ENCODE data around the gene TMEM123.
"Not testable (repeated sequence)": the region's sequence is repeated elsewhere in the genome, so short reads cannot be mapped to it uniquely, and the experiment has no call there.

Gene TMEM123

DNA sequence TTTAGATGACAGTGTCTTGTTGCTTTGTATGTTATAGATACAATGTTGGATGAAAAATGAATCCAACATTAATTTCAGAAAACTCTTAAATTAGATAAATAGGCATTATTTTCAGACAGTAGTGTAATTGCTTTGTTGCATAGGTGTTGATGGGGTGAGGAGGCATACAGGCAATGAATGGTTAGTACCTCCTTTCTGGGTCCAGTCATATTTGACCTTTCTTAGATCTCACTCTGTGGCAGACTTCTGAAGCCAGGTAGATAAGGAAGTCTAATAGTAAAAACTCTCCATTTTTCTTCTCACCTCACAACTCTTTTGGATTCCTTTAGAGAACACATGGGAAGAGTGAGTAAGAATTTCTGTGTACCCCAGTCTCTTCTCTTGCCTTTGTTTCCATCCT, 73.7 kb downstream of the TMEM123 start:
- no peak for DNase-seq
- intact Hi-C loops (cut with DNase I): no loop called here

DNA sequence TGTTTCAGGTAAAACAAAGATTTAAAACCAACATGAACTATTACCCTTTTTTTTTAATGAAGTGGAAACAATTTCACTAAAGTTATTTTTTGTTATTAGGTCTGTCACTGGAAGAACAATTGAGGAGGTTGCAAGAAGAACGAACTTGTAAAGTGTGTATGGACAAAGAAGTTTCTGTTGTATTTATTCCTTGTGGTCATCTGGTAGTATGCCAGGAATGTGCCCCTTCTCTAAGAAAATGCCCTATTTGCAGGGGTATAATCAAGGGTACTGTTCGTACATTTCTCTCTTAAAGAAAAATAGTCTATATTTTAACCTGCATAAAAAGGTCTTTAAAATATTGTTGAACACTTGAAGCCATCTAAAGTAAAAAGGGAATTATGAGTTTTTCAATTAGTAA, 74.7 kb downstream of the TMEM123 start:
- DNase-seq: no peak
- intact Hi-C loops (cut with DNase I): no loop called here

DNA sequence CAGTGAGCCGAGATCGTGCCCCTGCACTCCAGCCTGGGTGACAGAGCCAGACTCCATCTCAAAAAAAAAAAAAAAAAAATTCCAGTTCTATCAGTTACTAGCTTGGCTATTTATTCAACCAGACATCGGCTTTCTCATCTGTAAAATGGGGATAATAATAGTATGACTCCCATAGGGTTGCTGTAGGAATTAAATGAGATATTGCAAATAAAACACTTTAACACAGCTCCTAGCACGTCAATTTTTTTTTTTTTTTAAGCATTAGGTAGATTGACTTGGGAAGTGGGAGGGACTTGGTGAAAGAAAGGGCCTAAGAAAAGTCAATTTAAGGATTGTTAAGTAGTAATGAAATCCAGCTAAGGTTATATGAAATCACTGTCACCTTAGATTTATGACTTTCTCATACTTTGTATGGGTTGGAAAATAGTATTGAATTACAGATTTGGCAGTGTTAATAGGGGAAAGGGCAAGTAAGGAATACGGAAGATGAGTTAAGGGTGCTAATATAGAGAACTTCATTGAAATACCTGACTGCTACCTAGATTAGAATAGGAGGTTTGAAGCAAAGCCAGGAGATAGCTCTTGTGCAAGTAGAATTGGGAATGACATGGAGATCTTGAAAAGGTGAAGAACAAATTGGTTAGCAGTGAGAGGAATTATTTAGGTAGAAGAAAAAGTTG, 76.7 kb downstream of the TMEM123 start:
- intact Hi-C loops (cut with DNase I): no loop called here
- no peak for DNase-seq

DNA sequence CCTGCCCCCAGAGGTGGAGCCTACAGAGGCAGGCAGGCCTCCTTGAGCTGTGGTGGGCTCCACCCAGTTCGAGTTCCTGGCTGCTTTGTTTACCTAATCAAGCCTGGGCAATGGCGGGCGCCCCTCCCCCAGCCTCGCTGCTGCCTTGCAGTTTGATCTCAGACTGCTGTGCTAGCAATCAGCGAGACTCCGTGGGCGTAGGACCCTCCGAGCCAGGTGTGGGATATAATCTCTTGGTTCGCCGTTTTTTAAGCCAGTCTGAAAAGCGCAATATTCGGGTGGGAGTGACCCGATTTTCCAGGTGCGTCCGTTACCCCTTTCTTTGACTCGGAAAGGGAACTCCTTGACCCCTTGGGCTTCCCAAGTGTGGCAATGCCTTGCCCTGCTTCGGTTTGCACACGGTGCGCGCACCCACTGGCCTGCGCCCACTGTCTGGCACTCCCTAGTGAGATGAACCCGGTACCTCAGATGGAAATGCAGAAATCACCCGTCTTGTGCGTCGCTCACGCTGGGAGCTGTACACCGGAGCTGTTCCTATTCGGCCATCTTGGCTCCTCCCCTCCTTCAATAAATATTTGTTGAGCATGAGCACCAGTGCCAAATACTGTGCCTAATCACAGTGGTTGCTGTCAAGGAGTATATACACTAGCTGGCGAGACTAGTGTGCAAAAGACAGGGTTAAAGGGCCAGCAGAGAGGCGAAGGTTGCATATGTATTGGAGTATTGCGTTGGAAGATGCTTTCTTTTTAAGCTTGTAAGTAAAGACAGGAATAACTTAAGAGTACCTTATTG, 77.7 kb downstream of the TMEM123 start:
- intact Hi-C loops (cut with DNase I); DNase-seq: not testable (repeated sequence)

DNA sequence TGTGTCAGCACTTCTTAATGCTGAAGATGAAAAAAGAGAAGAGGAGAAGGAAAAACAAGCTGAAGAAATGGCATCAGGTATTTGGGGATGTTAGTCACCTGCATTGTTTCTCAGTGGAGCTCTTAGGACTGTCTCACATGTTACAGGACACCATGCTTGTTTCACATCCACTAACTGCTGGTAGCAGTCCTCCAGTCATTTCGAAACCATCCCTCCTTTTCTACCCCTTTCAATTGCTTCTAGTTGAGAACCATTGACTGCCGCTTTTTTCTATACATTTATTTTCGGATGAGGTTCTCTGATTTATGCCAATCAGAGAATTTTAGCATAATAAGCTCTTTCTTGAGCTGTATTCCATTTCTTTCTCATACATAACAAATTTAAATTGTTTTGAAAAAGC, 84.1 kb downstream of the TMEM123 start:
- DNase-seq: no peak
- intact Hi-C loops (cut with DNase I): loop anchor here (5.0 kb wide), 1 partner anchor 244 kb away; no protein-coding TSS in a partner anchor

DNA sequence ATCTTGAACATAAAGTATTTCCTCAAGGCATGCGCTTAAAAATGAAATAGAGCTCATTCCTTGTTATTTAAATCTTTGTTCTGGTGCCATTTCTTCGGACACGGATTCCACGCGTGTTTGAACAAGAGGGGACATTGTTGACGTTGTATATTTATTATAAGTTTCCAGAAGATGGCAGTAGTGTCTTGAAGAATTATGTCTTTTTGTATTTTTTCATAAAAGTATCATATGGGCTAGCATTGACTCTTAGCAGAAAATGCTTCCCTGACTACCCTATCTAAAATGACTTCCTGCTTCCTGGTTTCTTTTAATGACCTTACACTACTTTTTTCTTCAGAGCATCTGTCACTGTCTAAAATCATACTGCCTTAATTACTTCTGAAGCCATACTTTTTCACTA, 85.2 kb downstream of the TMEM123 start:
- intact Hi-C loops (cut with DNase I): loop anchor here (1.0 to 5.0 kb wide), 2 partner anchors 128 to 245 kb away; no protein-coding TSS in a partner anchor
- no peak for DNase-seq

DNA sequence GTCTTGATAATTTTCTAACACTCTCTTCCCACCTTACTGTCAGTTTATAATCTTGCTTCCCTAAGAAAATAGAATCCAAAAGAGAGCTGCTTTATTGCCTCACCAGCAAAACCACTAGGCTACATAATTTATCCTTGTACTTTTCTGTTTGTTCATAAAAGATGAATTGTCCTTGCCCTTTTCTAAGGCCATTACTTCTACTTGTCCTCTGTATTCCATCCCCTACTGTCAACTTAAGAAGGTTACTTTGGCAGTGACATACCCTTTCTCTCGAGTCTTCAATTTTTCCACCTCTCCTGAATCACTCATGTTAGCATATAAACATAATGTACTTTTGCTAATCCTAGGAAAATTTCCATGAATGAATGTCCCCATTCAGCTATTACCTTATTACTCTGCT, 87.6 kb downstream of the TMEM123 start:
- DNase-seq: no peak
- intact Hi-C loops (cut with DNase I): loop anchor here (5.0 kb wide), 1 partner anchor 247 kb away; no protein-coding TSS in a partner anchor

DNA sequence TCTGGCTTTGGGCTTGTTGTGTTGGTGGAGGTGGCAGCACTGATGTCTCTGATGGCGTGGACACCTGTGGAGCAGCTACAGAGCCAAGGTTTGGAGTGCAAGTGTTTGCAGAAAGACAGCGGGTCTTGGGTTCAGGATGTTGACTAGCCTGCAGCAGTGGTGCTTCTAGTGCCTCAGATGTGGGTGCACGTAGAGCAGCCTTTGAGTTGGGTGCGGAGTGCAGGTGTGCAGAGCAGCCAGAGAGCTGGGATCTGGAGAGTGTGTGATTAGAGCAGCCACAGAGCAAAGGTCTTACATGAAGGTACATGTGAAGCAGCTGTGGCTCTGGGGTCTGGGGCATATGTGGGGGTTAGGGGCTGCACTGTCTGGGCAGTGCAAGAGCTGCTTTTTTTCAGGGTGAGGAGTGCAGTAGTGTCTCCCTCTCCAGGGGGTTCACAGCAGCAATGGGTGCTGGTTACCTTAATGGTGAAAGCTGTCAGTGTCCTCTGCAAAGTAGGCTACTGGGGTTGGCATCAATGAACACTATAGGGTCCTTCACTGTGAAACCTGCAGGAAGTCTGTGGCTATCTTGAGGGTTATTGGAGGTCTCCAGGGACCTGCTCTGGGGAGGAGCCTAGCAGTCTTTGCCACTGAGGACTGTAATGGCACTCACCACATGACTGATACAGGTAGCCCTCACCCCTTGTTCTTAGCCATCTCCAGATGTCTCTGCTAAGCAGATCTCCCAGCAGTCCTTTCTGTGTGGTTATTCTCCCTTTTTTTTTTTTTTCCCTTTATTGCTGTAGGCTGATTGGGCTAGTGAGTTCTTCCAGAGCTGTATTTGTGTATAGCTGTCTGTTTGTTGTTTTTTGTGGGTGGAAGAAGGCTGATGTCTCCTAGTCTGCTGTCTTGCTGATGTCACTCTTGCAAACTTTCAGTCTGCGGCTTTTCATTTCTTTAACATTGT, 91.2 kb downstream of the TMEM123 start:
- intact Hi-C loops (cut with DNase I): no loop called here

DNA sequence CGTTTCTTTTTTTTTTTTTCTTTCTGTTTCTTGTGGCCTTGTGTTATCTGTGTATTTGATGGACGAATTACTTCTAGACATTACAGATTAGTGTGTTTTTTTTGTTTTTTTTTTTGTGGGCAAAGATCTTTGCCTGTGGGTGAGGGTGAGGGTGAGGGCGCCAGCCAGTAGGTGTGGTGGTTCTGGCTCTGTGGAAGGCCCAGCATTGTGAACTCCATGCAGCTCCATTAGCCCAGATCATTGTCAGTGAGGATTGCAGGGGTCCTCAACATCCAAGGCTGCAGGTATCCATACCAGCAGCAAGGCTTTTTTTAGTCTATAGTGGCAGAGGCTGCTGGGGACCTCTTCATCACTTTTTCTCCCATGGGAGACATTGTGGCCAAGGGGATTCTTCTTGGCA, 91.9 kb downstream of the TMEM123 start:
- DNase-seq: no peak
- intact Hi-C loops (cut with DNase I): no loop called here

More for the DNA sequence above, 91.2 kb downstream of the TMEM123 start:
- DNase-seq: peak in 1 of 10 donors; percentile 17

DNA sequence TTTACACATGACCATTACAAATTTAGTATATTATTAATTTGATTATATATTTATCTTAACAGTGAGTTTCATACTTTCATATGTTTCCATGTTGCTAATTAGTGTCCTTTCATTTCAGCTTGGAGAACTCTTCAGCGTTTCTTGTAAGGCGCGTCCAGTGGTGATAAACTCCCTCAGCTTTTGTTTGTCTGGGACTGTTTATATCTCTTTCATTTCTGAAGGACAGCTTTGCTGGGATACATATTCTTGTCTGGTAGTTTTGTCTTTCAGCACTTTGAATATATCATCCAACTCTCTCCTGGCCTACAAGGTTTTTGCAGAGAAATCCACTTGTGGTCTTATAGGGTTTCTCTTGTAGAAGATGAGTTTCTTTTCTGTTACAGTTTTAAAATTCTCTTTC, 93.2 kb downstream of the TMEM123 start:
- DNase-seq: no peak
- intact Hi-C loops (cut with DNase I): no loop called here

DNA sequence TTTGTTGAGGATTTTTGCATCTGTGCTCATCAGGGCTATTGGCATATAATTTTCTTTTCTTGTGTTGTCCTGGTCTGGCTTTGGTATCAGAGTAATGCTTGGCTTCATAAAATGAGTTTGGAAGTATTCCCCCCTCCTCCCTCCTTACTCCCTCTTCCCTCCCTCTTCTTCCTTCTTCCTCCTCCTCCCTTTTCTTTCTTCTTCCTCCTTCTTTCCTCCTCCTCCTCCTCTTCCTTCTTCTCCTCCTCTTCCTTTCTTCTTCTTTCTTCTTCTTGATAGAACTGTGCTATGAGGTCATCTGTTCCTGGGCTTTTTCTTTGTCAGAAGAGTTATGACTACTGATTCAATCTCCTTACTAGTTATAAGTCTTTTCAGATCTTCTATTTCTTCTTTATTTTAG, 95.4 kb downstream of the TMEM123 start:
- no peak for DNase-seq
- intact Hi-C loops (cut with DNase I): no loop called here

DNA sequence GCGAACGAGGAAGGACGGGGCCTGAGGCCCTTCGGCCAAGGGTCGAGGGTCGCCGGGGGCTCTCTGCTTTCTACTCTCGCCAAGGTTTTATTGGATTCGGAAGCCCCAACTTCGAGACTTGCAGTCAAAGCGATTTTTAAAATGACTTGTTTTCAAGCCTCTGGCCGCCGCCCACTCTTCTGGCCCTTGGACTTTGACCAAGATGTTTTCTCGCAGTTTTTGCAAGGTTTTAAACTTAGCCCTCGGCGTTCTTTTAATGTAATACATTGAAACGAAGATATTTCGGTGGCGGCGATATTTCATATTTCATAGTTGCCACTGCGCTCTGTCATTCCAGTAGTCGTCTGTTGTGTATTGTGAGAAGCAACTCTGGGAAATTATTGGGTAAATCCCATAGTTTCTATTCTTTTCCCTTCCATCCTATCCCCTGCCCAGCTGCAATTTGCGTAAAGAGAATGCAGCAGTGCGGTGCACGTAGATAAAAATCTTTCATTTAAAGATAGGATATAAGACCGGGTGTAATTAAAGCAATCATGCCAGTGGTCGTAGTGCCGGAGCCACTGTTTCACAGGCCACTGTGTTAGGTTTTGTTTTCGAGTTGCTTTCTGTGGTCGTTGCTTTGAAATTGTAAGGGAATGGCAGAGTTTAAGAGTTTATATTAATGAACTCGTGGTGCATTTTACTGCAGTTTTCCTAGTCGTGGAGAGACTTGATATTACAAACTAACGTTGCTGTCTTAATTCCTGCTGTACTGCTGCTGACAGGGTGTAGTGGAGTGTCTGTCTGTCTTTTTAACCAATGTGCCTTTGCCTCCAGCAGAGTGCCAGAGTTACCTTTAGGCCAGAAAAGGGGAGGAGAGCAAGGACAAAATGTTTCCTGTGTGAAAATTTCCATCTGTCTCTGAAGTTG, 104.8 kb downstream of the TMEM123 start:
- intact Hi-C loops (cut with DNase I): loop anchor here (5.0 kb wide), 2 partner anchors 55 to 105 kb away; partner anchors contain the start of gene TMEM123
- peak in 1 of 10 donors; percentile 65 for DNase-seq

DNA sequence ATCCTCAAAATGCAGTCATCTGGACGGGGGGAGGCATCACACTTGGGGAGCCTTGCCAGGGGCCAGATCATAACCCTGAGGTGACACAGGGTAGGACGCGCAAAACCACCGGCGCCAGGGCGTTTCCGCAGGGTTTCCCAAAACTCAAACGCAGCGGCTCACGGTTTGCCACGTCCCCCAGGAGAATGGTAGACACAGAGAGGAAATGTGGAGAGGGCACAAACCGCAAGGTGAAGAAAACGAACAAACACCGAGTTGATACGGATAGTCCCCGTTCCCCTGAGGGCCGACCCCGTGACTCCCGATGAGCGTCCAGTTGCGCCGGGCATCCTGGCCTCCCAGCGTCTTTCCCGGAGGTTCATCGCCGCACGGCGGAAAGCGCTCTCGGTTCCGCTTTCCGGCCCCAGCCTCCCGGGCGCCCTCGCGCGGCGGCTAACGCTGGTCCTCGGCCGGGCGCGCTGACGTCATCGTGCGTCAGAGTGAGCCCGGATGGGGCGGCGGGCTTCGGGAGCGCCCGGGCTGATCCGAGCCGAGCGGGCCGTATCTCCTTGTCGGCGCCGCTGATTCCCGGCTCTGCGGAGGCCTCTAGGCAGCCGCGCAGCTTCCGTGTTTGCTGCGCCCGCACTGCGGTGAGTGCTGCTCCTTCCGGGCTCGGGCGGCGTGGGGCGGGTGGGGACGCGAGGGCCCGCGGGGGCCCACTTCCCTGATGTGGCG, 105.7 kb downstream of the TMEM123 start, which contains the start of gene BIRC2:
TSS of gene BIRC2 (plus strand) at position 467 of the 714 bp plus-strand sequence. CDS start 2,641 bp downstream, outside the sequence.
- intact Hi-C loops (cut with DNase I): loop anchor here (5.0 kb wide), 2 partner anchors 55 to 105 kb away; partner anchors contain the start of gene TMEM123

DNA sequence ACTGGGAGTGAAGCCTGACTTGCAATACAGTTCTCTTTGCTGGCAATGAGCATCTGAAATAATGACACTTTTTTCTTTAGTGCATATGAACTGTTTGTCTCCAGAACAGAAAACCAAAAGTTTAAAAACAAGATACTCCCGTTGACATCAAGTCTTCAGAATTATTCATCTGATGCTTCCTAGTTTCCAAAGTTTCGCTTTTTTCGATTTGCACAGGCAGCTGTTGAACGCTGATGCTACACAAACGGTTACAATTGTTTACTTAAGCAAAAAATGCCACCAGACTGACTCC, 106.2 kb downstream of the TMEM123 start:
- intact Hi-C loops (cut with DNase I): loop anchor here (5.0 kb wide), 2 partner anchors 54 to 106 kb away; partner anchors contain the start of gene TMEM123

More for the DNA sequence above, 105.7 kb downstream of the TMEM123 start, which contains the start of gene BIRC2:
- peak; percentile 89 to 99 (median 94) for DNase-seq

More for the DNA sequence above, 106.2 kb downstream of the TMEM123 start:
- DNase-seq: no peak

All from posterior cingulate gyrus (tissue), 11 donors.